NCI-H2227 treated with DMSO at 0.1 percent for 48 hours (cell line): ENCODE results near the gene WWOX.

Source experiments
- DNase-seq: peaks from one replicate; lab custom pipeline; 2025; lab: John Stamatoyannopoulos, UW

WWOX gene

GRCh38 chr16:78275420-78275819 is 176.0 kb downstream of the WWOX start:
- no peak for DNase-seq

- no peak for DNase-seq
Observed at GRCh38 chr16:78277321-78278055, 178.0 kb downstream of the WWOX start.

GRCh38 chr16:78278056-78278450 is 178.6 kb downstream of the WWOX start:
- DNase-seq = peak; percentile 24

- DNase-seq = no peak
Observed at GRCh38 chr16:78281115-78281514, 181.7 kb downstream of the WWOX start.

- no peak for DNase-seq
Observed at GRCh38 chr16:78283548-78284251, 184.2 kb downstream of the WWOX start.

- DNase-seq = no peak
Observed at GRCh38 chr16:78284326-78284725, 184.9 kb downstream of the WWOX start.

- no peak for DNase-seq
Observed at GRCh38 chr16:78284957-78285434, 185.5 kb downstream of the WWOX start.

- peak; percentile 33 for DNase-seq
Observed at GRCh38 chr16:78285437-78285922, 186.0 kb downstream of the WWOX start.

- DNase-seq = no peak
Observed at GRCh38 chr16:78286065-78286464, 186.6 kb downstream of the WWOX start.

- no peak for DNase-seq
Observed at GRCh38 chr16:78288888-78289287, 189.4 kb downstream of the WWOX start.

- no peak for DNase-seq
Observed at GRCh38 chr16:78289373-78289772, 189.9 kb downstream of the WWOX start.

GRCh38 chr16:78289844-78290277 is 190.4 kb downstream of the WWOX start:
- DNase-seq = no peak

GRCh38 chr16:78290395-78290794 is 190.9 kb downstream of the WWOX start:
- DNase-seq = no peak

GRCh38 chr16:78290872-78291591 is 191.6 kb downstream of the WWOX start:
- DNase-seq = no peak

- no peak for DNase-seq
Observed at GRCh38 chr16:78291604-78292003, 192.2 kb downstream of the WWOX start.

GRCh38 chr16:78292086-78292843 is 192.8 kb downstream of the WWOX start:
- no peak for DNase-seq

GRCh38 chr16:78292844-78293380 is 193.5 kb downstream of the WWOX start:
- DNase-seq = no peak

GRCh38 chr16:78294538-78295225 is 195.2 kb downstream of the WWOX start:
- DNase-seq = no peak

- no peak for DNase-seq
Observed at GRCh38 chr16:78297066-78297666, 197.7 kb downstream of the WWOX start.

- no peak for DNase-seq
Observed at GRCh38 chr16:78298986-78299385, 199.5 kb downstream of the WWOX start.
